GM18868 (cell line): ENCODE results near the gene DNAJC8.

Experiments used
- ATAC-seq: cut with Tn5 transposase; IDR thresholded peaks from one replicate; pipeline ENCODE4 v1.9.1; 2021; ENCODE audit warnings: mild to moderate bottlenecking, moderate library complexity; ENCODE audit not compliant: unreplicated experiment

The DNAJC8 gene, protein sequence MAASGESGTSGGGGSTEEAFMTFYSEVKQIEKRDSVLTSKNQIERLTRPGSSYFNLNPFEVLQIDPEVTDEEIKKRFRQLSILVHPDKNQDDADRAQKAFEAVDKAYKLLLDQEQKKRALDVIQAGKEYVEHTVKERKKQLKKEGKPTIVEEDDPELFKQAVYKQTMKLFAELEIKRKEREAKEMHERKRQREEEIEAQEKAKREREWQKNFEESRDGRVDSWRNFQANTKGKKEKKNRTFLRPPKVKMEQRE

DNA sequence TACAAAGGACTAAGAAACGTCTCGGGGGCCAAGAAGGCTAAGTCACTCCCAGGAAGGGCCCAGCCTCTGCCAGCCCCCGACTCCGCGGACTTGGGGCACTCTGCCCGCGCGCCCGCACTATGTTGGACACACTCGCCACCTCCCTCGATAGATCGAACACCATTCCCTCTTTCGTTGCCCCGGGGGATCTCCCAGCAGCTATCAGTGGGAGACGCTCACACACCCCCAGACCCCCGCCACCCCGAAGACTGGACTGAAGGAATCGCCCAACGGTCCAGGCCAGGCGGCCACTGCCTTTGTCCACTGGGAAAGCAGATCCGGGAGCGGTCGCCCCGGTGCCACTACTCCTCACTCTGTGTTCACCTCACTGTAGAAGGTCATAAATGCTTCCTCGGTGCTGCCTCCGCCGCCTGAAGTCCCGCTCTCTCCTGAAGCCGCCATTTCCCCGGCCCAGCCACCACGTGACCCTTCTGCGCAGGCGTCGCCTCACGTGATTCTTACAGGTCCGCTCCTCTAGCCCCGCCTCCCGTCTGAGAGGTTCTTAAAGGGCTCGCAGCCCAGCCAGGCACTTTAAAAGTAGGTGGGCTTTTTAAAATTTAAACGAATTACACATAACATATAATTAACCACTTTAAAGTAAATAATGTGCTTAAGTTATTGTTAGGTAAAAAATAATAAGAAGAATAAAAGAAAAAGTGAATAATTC lies at the start of gene DNAJC8:
TSS of gene DNAJC8 (minus strand) at position 472 of the 706 bp plus-strand sequence. CDS start at position 441, 31 bp downstream.
- ATAC-seq = peak; percentile 59

DNA sequence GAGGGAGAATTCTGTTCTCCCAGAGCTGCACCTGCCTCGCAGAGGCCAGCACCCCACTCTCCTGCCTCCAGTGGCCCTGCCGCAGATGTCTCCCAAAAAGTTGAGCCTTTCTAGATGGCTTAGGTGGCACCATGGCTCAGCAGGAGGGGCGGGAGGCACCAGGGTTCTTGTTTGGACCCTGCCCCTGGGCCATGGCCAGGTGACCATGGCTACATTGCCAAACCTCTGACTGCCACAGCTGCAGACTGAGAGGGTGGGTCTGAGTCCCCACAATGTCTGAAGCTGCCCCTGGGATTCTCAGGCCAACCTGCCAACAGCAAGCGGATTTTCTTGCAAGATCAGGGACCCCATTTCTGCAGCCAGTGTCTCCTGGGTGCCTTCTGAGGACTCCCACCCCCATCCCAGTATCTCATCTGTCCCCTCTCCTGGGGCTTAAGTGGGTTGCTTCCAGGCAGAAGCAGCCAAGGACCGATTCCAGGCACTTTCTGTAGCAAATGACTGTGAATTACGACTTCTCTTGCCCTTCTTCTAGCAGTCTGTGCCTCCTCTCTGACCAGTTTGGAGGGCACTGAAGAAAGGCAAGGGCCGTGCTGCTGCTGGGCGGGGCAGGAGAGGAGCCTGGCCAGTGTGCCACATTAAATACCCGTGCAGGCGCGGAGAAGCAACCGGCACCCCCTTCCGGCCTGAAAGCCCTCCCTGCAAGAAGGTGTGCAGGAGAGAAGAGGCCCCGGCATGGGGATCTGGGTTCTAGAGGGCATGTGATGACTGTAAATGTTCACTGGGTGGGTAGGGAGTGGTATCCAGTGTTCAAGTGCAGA lies 49.0 kb upstream of the DNAJC8 start:
- ATAC-seq = no peak

DNA sequence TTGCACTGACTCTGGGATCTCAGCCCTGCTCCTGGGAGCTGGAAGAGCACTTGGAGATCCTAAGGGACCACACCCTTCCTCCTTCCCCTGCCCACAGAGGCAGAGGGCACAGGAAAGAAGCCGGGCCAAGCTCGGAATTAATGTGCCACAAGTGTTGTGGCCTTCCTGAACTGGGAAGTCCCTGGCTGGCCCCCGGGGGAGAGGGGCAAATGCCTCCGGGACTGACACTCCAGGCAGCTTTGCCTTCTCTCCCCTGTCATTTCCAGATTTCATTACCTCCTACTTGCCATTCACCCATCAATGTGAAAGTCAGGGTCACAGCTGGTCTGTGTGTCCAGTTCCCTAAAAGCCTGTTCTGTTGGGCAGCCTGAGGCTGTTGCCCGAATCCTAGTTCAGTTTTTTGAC lies 48.1 kb upstream of the DNAJC8 start:
- ATAC-seq = no peak

DNA sequence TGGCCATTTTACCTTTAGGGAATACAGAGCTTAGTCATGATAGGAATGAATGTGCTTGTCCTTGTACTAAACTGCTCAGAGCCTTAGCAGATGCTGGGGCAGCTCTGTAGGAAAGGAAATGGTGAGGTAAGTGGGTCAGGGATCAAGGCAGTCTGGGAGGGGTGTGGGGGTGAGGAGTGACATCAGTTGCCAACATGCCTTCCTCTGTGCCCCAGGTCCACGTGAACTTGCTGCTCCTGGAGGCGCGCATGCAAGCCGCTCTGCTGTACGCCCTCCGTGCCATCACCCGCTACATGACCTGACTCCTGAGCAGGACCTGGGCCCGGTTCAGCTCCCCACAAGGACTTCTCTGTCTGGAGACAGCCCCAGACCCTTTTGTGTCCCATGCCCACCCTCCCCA lies 47.7 kb upstream of the DNAJC8 start:
- no peak for ATAC-seq

DNA sequence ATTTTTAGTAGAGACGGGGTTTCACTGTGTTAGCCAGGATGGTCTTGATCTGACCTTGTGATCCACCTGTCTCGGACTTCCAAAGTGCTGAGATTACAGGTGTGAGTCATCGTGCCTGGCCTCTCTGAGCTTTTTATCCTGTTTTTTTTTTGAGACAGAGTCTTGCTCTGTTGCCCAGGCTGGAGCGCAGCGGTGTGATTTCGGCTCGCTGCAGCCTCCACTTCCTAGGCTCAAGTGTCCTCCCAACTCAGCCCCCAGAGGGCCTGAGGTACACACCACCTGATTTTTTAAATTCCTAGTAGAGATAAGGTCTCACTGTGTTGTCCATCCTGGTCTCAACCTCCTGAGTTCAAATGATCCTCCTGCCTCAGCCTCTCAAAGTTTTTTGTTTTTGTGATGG lies 46.9 kb upstream of the DNAJC8 start:
- no peak for ATAC-seq

DNA sequence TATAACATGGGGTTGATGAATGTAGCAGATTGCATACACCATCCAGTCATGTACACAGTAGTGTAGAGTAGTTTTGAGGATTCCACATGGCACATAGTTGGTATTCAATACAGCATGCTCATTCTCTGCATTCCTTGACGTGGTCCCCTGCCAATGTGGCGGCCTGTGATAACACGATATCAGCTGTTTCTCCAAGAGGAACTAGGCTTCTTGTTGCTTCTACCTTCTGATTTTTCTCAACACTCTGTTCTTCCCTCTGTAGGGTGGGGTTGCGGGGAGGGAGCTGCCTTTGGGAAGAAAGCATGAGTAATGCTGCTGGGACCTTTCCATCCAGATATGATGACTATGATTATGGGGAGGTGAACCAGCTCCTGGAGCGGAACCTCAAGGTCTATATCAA lies 45.9 kb upstream of the DNAJC8 start:
- ATAC-seq = no peak

DNA sequence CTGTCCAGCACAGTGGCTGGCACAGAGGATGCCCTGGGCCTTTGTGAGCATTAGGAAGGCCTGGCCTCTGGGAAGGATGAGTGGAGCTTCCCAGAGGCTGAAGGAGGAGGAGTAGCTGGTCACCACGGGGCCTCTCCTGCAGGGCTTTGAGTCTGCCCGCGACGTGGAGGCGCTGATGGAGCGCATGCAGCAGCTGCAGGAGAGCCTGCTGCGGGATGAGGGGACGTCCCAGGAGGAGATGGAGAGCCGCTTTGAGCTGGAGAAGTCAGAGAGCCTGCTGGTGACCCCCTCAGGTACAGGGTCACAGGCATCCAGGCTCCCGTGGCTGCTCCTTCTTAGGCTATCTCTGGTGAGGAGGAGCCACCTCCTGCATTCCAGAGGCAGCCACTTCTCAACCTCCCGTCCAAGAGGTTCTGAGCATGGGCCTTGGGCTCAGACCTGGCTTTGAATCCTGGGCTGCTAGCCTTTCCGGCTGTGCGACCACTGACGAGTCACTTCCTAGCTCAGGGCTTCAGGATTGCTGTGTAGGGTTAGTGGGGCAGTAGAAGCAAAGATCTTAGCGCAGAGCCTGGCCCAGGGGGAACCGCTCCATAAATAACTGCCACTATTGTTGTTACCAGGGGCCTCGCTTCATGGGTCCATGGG lies 40.5 kb upstream of the DNAJC8 start:
- no peak for ATAC-seq

DNA sequence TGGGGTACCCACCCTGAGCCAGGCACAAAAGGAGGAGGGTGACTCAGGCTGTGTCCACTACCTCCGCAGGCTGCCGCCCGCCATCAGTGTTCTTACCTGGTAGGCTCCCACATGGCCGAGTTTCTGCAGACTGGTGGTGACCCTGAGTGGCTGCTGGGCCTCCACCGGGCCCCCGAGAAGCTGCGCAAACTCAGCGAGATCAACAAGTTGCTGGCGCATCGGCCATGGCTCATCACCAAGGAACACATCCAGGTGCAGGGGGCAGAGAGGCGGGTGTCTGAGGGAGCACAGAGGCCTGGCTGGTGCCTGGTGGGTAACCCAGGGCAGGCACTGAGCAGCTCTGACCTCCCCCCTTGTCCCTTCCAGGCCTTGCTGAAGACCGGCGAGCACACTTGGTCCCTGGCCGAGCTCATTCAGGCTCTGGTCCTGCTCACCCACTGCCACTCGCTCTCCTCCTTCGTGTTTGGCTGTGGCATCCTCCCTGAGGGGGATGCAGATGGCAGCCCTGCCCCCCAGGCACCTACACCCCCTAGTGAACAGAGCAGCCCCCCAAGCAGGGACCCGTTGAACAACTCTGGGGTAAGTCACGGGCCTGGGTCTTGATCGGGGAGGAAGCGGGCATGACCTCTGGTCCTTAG lies 39.5 kb upstream of the DNAJC8 start:
- no peak for ATAC-seq

DNA sequence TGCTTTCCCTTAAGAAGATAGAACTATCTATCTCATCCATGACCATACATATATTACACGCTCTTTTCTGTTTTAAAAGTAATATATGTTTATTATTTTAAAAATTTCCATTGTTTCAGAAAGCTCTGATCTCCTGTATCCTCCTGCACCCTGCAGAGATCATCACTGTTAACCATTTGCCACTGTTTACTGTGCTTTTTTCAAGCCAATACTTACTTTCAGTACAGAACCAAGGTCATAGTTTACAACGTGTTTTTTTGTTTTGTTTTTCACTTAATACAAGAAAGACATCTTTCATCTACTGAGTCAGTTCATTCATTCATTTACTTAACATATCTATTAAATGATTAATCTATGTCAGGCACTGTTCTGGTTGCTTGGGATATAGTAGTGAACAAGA lies 36.7 kb upstream of the DNAJC8 start:
- no peak for ATAC-seq

DNA sequence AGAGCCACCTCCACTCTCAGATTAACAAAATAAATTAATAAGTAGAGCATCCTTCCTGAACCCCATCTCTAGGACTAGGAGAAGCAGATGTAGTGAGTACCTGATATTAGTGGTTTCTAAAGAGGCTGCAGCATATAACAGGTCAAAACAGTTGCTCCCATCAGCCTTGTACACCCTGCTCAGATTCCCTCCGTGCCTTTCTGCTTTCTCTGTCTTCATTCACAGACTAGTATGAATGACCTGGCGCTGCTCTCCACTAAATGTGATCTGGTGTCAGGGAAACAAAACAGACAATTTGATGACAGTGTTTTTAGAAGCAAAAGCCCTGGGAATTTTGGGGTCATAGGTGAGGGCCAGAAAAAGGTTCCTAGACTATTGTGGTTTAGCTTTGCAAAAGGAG lies 34.8 kb upstream of the DNAJC8 start:
- ATAC-seq = no peak

DNA sequence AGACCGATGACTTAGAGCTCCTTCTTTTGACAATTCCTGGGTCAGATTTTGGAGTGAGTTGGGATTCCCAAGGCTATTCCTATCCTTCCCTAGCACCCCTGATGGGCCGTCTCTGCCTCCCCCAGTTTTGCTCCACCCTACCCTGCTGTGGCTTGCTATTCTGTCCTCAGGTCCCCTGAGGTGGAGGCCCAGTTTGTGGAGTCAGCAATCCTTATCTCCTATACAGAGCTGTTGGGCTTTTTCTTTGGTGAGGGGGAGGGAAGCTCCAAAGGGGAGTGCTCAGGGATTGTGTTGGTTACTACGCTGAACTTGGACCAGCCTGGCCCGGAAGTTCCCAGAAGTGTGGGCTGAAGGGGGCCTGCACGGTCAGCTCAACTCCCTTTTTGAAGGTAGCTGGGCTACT lies 34.1 kb upstream of the DNAJC8 start:
- ATAC-seq = no peak

DNA sequence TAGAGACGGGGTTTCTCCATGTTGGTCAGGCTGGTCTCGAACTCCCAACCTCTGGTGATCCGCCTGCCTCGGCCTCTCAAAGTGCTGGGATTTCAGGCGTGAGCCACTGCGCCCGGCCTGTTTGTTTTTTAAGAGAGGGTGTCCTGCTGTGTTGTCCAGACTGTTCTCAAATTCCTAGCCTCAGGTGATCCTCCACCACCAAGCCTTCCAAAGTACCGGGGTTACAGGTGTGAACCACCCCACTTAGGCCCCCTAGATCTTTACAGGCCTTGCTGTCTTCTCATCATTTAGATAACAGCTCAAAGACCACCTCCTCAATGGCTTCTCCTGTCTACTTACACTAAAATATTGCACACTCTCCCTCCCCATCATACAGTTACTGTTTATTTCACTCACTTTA lies 32.7 kb upstream of the DNAJC8 start:
- ATAC-seq = no peak

DNA sequence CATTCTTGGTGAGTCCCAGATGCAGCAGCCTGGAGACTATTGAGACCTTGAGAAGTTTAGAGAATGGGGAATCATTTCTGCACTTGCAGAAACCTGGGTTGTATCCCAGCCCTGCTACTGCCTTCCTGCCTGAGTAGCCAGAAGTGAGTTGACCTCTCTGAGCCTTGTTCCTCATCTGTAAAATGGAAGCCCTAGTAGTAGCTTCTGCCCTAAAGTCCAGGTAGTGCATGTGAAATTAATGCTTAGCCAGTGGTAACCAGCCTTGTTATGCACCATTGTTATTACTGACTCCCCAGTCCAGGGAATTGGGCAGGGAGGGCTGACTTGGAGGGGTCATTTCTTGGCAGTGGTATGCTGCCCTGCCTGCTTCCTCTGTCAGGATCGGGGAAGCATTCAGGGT lies 32.1 kb upstream of the DNAJC8 start:
- no peak for ATAC-seq

DNA sequence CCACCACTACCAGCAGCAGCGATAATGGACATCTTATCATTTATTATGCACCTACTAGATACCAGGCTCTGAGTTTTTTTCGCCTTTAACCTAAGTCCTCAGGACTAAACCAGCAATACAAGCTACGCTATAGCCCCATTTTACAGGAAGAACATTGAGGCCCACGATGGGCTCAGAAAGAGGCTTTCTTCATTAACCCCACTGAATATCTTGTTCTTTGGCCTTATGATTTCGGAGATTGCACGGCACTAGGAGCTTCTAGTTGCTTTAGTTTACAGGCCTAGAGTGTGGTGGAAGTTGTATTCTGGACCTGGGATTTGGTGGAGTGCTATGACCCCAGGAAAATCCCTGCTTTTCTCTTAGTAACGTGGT lies 28.0 kb upstream of the DNAJC8 start:
- no peak for ATAC-seq

DNA sequence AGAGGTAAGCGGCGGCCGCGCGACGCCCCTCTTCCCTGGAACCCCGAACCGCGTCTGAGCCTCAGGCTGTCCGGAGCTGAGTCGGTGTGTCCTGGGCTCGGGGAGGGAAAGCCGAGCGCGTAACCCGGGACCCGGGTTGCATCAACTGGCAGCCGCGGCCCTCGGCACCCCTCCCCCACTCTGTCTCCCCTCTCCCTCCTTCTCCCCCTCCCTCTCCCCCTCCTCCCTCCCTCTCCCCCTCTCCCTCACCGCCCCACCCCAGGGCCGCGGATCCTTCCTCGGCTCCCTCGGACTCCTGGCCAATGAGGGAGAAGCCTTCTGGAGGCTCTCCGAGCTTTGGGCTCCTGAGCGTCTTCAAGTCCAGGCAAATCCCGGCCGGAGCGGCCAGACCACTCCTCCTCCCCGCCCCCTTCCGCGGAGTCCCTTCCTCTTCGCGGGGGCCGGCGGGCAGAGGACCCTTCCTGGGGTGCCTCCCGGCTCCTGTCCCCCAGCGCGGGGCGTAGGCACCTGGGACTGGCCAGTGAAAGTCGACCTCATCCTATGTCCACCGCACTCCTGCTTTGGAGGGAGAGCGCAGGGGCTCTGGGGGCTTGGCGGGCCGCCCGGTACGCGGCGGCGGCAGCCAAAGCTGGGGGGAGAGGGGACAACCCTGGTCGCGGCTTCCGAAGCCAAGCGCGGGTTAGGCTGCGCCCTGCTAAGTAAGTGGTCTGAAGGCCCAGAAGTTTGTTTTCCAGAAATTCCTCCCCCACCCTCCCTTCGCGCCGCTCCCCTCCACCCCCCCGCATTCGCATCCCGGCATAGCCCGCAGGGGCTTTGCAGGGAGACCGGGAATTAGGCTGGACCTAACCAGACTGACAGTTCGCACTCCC lies 27.3 kb upstream of the DNAJC8 start:
- no peak for ATAC-seq

DNA sequence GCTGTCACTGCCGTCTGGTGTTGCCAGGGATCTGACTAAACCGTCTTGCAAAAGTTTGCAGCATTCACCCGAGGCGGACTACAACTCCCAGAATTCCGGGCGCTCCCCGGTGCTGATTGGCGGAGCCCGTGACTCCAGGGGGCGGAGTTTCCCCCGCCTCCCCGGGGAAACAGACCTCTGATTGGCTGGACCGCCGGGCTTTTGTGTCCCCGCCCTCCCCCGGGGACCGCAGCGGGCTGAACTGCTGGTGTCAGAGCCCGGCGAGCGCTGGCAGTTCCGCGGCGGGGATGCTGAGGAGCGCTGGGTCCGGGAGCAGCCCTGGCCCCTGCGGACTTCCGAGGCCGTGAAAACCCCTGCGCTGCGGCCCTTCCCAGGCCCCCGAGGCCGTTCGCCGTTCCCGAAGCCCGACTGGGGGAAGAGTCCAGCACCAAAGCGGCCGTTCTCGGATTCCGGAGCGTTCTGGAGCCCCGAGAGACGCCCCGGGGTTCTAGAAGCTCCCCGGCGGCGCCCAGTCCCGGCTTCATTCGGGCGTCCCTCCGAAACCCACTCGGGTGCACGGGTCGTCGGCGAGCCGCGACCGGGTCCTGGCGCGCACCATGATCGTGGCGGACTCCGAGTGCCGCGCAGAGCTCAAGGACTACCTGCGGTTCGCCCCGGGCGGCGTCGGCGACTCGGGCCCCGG lies 26.6 kb upstream of the DNAJC8 start, which contains the start of gene SESN2:
TSS of gene SESN2 (plus strand) at position 267 of the 682 bp plus-strand sequence. CDS start at position 597, 330 bp downstream.
- ATAC-seq = peak; percentile 94

DNA sequence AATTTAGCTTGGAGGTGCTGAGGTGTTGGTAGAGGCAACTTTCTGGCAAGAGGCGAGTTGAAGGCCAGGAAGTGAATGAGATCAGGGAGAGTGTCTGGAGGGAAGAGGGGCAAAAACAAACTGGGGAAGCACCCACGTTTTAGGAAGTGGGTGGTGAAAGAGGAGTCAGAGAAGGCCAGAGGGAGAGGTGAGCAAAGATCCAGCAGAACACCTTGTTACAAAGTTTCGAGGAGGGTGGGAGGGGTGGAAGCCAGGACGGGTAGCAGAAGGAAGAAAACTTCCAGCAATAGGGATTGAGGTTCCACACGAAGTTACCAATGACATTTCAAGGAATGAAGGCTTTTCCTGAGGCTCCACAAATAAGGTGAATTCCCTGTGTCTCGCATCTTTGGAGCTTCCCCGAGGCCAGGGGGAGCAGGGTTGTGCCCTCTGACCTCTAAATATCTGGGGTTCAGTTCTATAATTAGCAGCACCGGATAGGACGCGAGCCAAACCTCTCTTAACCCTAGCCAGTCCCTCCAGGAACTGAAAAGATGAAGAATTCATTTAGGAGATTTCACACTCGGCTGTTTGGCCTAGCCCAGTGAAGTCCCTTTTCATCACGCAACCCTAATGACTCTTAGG lies 25.9 kb upstream of the DNAJC8 start:
- no peak for ATAC-seq

DNA sequence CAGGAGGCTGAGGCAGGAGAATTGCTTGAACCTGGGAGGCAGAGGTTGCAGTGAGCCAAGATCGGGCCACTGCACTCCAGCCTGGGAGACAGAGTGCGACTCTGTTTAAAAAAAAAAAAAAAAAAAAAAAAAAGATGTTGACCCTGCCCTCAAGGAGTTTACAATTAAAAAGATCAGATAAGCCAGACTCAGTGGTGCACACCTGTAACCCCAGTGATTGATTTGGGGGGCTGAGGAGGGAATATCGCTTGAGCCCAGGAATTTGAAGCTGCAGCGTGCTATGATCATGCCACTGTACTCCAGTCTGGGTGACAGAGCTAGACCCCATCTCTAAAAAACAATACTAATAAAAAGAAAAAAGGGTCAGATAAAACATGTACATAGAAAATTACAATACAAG lies 24.9 kb upstream of the DNAJC8 start:
- ATAC-seq = no peak
